IPS-18a (cell line): ENCODE data around the gene SLC25A23.
"Not testable (repeated sequence)": the region's sequence is repeated elsewhere in the genome, so short reads cannot be mapped to it uniquely, and the experiment has no call there.

Experiments
- H3K27ac ChIP-seq: one replicate; pipeline ENCODE4 v1.5.1; 2013; ENCODE audit warnings: low read length
- H3K27me3 ChIP-seq: one replicate; pipeline ENCODE4 v1.6.1; 2013; ENCODE audit warnings: mild to moderate bottlenecking, low read length; ENCODE audit not compliant: control insufficient read depth, insufficient read depth
- H3K36me3 ChIP-seq: one replicate; pipeline ENCODE4 v1.6.1; 2013; ENCODE audit warnings: low read depth, low read length; ENCODE audit not compliant: control insufficient read depth
- H3K4me1 ChIP-seq: one replicate; pipeline ENCODE4 v1.6.1; 2013; ENCODE audit warnings: low read depth, low read length; ENCODE audit not compliant: control insufficient read depth
- H3K4me3 ChIP-seq: one replicate; pipeline ENCODE4 v1.5.1; 2013; ENCODE audit warnings: low read length
- H3K9ac ChIP-seq: one replicate; pipeline ENCODE4 v1.6.1; 2013; ENCODE audit warnings: mild to moderate bottlenecking, low read length, moderate library complexity
- H3K9me3 ChIP-seq: one replicate; pipeline ENCODE4 v1.6.1; 2013; ENCODE audit warnings: low read depth, low read length; ENCODE audit not compliant: control insufficient read depth

The SLC25A23 gene

DNA sequence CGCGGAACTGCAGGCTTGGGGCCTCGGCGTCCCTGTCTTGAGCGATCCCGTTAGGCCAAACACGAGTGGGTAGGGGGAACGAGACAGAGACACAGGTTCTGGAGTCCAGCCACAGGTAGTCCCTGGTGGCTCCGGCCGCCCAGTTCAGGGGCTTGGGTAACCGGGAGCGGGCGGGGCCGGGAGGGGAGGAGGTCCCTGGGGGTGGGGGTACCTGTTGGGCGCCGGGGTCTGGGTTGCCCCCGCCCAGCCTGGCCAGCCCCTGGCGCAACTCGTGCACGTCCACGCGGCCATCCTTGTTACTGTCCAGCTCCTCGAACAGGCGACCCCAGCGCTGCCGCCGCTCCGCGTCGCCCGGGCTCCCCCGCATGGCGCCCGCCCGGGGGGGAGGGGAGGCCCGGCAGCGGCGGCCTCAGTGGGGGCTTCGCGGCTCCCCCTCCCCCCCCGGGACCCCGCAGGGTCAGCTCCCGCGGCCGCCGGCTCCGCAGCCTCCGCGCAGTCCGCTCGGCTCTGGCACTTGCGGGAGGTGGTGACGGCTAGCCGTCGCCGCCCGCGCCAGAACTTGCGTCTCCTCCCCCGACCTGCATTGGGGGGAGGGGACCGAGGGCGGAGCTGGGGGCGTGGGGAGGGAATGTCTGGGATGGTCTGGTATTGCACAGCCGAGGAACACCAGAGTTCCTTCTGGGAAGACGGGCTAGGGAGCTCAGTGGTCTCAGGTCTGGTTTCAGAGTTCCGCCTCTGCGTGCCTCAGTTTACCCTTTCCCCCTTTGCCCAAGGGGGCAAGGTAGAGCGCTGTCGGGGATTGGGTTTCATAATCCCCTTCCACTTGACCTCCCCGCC lies at the start of gene SLC25A23:
Gene SLC25A23, minus strand, starts transcription at position 531 of the 837 bp plus-strand sequence. Its CDS starts 164 bp downstream, at position 367.
- Histone ChIP-seq H3K9me3 (no peaks in the 10 kb centered on the region), H3K4me3 (peak within 1 kb of the TSS; percentile 74), H3K9ac (peak within 1 kb of the TSS; percentile 38), H3K36me3 (no peaks in the 10 kb centered on the region), H3K27ac (no peak within 1 kb of the TSS), H3K4me1 (no peaks in the 10 kb centered on the region), H3K27me3 (peaks cover 11% of the 10 kb centered on the region)

DNA sequence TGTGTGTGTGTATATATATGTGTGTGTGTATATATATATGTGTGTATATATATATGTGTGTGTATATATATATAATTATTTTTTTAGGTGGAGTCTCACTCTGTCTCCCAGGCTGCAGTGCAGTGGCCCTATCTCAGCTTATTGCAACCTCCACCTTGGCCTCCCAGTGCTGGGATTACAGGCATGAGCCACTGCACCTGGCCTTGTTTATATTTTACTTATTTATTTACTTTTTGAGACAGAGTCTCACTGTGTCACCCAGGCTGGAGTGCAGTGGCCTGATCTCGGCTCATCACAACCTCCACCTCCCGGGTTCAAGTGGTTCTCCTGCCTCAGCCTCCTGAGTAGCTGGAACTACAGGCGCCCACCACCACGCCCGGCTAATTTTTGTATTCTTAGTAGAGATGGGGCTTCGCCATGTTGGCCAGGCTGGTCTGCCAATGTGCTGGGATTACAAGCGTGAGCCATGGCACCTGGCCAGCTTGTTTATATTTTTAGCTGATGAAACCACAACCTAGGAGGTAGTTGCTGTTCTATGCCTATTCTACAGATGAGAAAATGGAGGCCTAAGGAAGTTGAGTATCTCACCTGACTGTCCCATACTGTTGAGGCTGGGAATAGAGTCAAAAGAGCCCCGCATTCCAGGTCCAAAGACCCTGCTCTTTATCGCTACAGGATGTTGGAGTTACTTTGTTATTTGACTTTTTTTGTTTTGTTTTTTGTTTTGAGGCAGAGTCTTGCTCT lies 48.6 kb upstream of the SLC25A23 start:
- not testable (repeated sequence) for H3K4me3 ChIP-seq, H3K4me1 ChIP-seq, H3K27me3 ChIP-seq, H3K9ac ChIP-seq, H3K9me3 ChIP-seq, H3K27ac ChIP-seq, H3K36me3 ChIP-seq

DNA sequence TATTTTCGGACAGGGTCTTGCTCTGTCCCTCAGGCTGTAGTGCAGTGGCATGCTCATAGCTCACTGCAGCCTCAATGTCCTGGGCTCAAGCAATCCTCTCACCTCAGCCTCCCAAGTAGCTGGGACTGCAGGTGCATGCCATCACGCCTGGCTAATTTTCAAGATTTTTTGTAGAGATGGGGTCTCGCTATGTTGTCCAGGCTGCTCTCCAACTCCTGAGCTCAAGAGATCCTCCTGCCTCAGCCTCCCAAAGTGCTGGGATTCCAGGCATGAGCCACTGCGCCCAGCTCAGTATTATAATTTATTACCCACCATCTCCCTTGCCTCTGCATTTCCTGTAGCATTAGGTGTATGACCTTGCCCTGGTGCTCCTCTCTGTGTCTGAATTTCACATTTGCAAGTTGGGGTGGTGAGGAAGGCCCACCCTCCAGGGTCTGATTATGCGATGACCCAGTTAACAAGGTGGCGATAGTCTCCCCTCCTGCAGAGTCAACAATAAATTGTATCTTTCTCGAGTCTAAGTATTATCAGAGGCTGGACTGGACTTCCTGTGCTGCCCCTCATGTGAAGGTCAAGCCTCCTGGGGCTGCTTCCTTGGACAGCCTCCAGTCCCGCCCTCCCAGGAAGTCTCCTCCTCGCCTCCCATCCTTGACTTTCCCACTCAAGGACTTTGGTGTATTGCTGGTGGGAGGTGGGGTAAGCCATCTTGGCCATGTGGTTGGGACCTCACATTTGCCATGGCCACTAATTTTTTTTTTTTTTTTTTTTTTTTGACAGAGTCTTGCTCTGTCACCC lies 44.0 kb upstream of the SLC25A23 start:
- peaks cover 3% of the 10 kb centered on the region for H3K4me1 ChIP-seq
- H3K9me3 ChIP-seq = no peaks in the 10 kb centered on the region
- no peaks in the 10 kb centered on the region for H3K36me3 ChIP-seq
- H3K27me3 ChIP-seq = peaks cover 14% of the 10 kb centered on the region
- H3K4me3 ChIP-seq = no peak overlapping the region
- no peak overlapping the region for H3K9ac ChIP-seq
- H3K27ac ChIP-seq = no peak overlapping the region

DNA sequence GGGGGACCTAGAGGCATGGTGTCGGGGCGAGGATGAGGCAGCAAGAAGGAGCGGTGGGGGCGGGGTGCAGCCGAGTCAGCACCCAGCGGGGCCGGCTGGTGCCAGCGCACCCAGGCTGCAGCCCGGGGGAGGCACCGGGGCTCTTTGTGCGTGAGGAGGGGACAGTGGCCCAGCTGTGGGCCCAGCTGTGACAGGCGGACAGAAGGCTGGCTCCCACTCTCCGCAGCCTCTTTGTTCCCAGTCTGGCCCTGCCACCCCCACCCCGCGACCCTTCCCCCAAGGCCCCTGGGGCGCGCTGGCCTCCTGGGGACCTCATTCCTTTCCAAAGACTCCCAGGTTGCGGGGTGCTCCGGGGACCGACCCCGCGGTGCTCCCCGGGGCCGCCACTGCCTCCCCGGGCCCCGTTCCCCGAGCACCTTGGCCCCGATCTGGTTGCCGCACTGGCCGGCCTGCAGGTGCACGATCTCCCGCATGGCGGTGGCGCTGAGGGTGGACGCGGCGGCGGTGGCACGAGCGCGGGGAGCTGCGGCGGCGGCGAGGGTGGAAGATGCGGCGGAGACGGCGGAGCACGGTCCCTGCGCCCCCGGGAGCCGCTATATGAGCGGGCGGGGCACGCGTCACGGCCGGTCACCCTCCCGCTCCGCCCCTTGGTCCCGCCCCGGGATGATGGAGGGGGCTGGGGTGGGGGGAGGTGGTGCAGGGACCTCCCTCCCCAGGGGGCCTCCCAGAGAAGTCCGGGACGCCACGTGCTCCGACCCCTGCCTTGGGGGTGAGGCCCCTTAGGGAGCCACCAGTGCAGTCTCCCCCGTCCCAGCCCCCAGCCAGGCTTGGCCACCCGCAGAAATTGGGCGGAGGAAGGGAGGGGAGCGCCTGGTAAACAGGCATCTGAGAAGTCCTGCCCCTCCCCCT lies 42.4 kb upstream of the SLC25A23 start, which contains the start of gene TUBB4A:
Gene TUBB4A, minus strand, starts transcription at position 570 of the 909 bp plus-strand sequence. Its CDS starts 97 bp downstream, at position 473.
- Histone ChIP-seq H3K9me3 (no peaks in the 10 kb centered on the region), H3K36me3 (no peaks in the 10 kb centered on the region), H3K9ac (peak within 1 kb of the TSS; percentile 39), H3K4me1 (peaks cover 3% of the 10 kb centered on the region), H3K4me3 (peak within 1 kb of the TSS; percentile 55), H3K27me3 (peaks cover 14% of the 10 kb centered on the region), H3K27ac (no peak within 1 kb of the TSS)

DNA sequence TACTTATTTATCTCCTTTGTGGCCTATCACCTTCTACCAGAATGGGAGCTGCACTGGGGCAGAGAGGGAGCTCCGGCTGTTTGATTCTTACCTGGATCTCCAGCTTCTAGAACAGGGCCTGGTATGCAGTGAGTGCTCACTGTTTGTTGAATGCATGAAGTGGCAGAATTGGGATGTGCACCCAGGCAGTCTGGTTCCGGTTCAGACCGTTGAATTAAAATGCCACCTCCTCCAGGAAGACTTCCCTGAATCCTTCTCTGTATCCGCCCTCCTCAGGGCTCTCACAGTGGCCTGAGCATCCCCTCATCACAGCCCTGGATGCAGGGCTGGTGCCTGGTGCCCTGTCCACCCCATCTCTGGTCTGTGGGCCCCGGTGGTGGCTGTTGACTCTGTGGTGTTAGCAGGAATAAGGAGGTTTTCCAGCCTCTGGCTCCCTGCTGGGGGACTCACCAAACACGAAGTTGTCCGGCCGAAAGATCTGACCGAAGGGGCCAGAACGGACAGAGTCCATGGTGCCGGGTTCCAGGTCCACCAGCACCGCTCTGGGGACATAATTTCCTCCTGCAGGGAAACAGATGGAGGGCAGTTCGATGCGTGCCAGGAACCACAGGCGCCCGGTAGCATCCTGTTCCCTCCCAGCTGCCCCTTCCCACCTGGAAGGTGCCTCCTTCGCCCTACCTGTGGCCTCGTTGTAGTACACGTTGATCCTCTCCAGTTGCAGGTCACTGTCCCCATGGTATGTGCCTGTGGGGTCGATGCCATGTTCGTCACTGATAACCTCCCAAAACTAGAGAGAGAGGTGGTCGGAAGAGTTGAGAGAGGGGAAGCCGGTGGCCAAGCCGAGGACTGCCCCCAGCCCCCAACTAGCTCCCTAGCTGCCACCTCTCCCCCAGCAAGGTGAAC lies 41.5 kb upstream of the SLC25A23 start:
- peak overlapping the region; percentile 55 for H3K4me3 ChIP-seq
- no peak overlapping the region for H3K27ac ChIP-seq
- H3K4me1 ChIP-seq = peaks cover 3% of the 10 kb centered on the region
- no peak overlapping the region for H3K9ac ChIP-seq
- H3K27me3 ChIP-seq = peaks cover 14% of the 10 kb centered on the region
- no peaks in the 10 kb centered on the region for H3K9me3 ChIP-seq
- no peaks in the 10 kb centered on the region for H3K36me3 ChIP-seq

DNA sequence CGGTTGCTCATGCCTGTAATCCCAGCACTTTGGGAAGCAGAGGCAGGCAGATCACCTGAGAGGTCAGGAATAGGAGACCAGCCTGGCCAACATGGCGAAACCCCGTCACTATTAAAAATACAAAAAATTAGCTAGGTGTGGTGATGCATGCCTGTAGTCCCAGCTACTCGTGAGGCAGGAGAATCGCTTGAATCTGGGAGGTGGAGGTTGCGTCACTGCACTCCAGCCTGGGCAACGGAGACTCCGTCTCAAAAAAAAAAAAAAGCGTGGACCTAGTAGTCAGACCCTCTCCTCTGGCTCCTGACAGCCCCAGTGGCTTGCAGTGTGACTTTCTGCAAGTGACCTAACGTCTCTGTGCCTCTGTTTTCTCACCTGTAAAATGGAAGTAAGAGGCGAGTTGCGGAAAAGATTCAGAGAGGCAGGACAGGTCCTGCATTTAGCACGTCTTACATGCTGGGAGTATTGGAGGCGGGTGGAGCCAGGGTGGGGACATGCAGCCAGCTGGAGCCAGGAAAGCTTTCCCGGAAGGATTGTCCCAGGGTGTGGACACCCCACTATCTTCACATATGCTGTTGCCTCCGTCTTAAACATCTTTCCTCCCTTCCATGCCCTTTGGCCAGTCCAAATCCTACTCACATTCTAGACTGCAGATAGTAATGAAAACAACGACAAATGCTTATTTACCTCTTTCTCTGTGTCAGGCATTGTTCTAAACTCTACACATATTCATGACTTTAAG lies 39.6 kb upstream of the SLC25A23 start:
- no peaks in the 10 kb centered on the region for H3K36me3 ChIP-seq
- no peak overlapping the region for H3K9ac ChIP-seq
- no peaks in the 10 kb centered on the region for H3K9me3 ChIP-seq
- H3K4me1 ChIP-seq = peaks cover 3% of the 10 kb centered on the region
- H3K4me3 ChIP-seq = no peak overlapping the region
- peaks cover 14% of the 10 kb centered on the region for H3K27me3 ChIP-seq
- no peak overlapping the region for H3K27ac ChIP-seq

DNA sequence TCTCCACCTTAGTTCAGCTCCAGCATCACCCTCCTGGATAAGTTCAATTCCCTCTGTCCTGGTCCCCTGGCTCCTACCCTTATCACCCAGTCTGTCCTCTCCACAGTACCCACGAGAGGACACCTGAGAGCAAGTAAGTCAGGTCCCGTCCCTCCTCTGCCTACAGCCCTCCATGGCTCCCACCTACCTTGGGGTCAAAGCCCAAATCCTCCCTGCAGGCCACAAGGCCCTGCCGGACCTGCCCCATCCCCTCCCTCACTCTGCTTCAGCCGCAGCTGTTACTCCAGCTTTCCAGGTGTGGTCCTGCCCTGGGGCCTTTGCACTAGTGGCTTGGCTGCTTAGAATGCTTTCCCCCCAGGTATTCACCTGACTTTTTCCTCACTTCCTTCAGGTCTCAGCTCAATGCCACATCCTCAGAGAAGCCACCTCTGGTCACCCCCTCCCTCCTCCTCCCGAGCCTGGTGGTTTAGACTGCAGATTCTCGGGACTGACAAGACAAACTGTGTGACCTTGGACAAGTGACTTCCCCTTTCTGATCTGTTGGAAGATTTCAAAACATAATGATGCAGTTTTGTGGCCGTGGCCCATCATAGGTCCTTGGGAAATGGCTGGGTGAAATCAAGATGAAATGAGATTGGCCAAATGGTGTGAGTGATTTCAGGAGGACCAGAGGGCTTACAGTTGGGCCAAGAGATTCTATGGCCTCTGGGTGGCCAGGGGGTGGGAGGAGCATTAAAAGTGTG lies 38.9 kb upstream of the SLC25A23 start:
- Histone ChIP-seq H3K36me3 (no peaks in the 10 kb centered on the region), H3K27ac (no peak overlapping the region), H3K4me3 (no peak overlapping the region), H3K27me3 (peaks cover 14% of the 10 kb centered on the region), H3K9me3 (no peaks in the 10 kb centered on the region), H3K9ac (no peak overlapping the region), H3K4me1 (peaks cover 3% of the 10 kb centered on the region)

DNA sequence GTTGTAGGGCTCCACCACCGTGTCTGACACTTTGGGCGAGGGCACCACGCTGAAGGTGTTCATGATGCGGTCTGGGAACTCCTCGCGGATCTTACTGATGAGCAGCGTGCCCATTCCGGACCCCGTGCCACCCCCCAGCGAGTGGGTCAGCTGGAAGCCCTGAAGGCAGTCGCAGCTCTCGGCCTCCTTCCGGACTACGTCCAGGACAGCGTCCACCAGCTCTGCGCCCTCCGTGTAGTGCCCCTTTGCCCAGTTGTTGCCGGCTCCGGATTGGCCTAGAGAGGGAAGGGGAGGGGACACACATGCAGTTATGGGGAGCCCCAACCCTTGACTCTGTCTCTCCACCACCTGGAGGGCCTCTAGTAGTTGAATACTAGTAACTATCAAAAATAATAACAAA lies 36.4 kb upstream of the SLC25A23 start:
- Histone ChIP-seq H3K27me3 (peaks cover 4% of the 10 kb centered on the region), H3K9ac (no peak overlapping the region), H3K4me1 (no peaks in the 10 kb centered on the region), H3K36me3 (no peaks in the 10 kb centered on the region), H3K9me3 (no peaks in the 10 kb centered on the region), H3K27ac (no peak overlapping the region), H3K4me3 (no peak overlapping the region)

DNA sequence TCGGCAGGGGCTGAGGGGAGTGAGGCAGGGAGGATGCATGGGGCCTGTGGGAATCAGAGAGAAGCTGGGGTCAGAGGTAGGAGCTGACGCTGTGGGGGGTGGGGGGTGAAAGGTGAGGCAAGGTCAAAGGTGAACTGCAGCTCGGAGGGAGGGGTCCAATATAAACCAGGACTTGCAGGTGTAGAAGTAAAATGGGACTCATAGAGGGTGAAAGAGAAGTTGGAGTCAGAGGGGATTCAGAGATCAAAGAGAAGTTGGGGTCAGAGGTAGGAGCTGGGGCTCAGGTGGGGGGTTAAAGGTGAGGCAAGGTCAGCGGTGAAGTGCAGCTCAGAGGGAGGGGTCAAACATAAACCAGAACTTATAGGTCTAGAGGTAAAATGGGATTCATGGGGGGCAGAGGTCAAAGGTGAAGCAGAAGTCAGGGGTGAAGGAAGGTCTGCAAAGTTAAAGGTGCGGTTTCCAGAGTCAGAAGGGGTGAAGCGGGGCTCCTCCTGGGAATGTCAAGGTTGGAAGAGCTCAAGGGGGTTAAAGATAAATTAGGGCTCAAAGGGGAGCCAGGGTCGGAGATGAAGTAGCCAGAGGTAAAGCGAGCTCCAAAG lies 34.9 kb upstream of the SLC25A23 start:
- no peaks in the 10 kb centered on the region for H3K27me3 ChIP-seq
- H3K9me3 ChIP-seq = no peaks in the 10 kb centered on the region
- no peaks in the 10 kb centered on the region for H3K4me1 ChIP-seq
- no peak overlapping the region for H3K27ac ChIP-seq
- no peak overlapping the region for H3K4me3 ChIP-seq
- H3K36me3 ChIP-seq = no peaks in the 10 kb centered on the region
- no peak overlapping the region for H3K9ac ChIP-seq
